HepG2 (cell line): ENCODE data around the gene ARPC1A. TPM values are rescaled to one million over a fixed set of nuclear protein-coding genes. Genes with fewer than 3 reads are reported as not detected.
A peak's percentile ranks its signal among the peaks of the same experiment; 100 is the strongest.

ENCODE experiments used
- ATF6 ChIP-seq: sonication (generic); formaldehyde crosslinking; conservative IDR thresholded peaks from 2 replicates; pipeline ENCODE4 v1.4.0; 2020; ENCODE audit warnings: missing genetic modification reagents
- BRD4 ChIP-seq: sonication (generic); formaldehyde crosslinking; IDR thresholded peaks from 2 replicates; pipeline ENCODE4 v1.4.0; 2020; ENCODE audit warnings: missing genetic modification reagents
- CAMTA2 ChIP-seq: sonication (generic); formaldehyde crosslinking; IDR thresholded peaks from 2 replicates; pipeline ENCODE4 v1.4.0; 2020; ENCODE audit warnings: mild to moderate bottlenecking, missing genetic modification reagents, borderline replicate concordance
- CREB1 ChIP-seq, 2 experiments: fragments of 450-650 bp in 1 of 2; IDR thresholded peaks; 2 replicates each; pipeline ENCODE4 v1.6.1; 2016 to 2017; ENCODE audit warnings: control low read depth in 1 of 2, mild to moderate bottlenecking in 1 of 2, missing compliant biosample characterization in 1 of 2, missing genetic modification characterization in 1 of 2
- EZH2 ChIP-seq: conservative IDR thresholded peaks from 2 replicates; pipeline ENCODE4 v1.6.1; 2012; ENCODE audit warnings: mild to moderate bottlenecking, low read depth, low read length, moderate library complexity
- FOXP1 ChIP-seq, 2 experiments: fragments of 450-650 bp in 1 of 2; IDR thresholded peaks; 2 replicates each; pipeline ENCODE4 v1.6.1; 2017 to 2018; ENCODE audit warnings: antibody characterized with exemption in 1 of 2
- GLMP ChIP-seq: sonication (generic); formaldehyde crosslinking; IDR thresholded peaks from 2 replicates; pipeline ENCODE4 v1.9.0; 2021; ENCODE audit warnings: missing genetic modification reagents, mild to moderate bottlenecking, borderline replicate concordance
- HIC2 ChIP-seq: sonication (generic); formaldehyde crosslinking; IDR thresholded peaks from 2 replicates; pipeline ENCODE4 v1.9.0; 2022; ENCODE audit warnings: low read depth, missing genetic modification reagents
- HOXD1 ChIP-seq: sonication (generic); formaldehyde crosslinking; IDR thresholded peaks from 2 replicates; pipeline ENCODE4 v1.5.0; 2020; ENCODE audit warnings: missing genetic modification reagents
- NFKB2 ChIP-seq: sonication (generic); formaldehyde crosslinking; IDR thresholded peaks from 2 replicates; pipeline ENCODE4 v1.4.0; 2020; ENCODE audit warnings: missing genetic modification reagents, borderline replicate concordance
- PTBP1 ChIP-seq: fragments of 200-400 bp; formaldehyde crosslinking; IDR thresholded peaks from 2 replicates; pipeline ENCODE4 v1.6.1; 2018; ENCODE audit warnings: low read length, low read depth; ENCODE audit not compliant: poor library complexity, severe bottlenecking
- SIX4 ChIP-seq: sonication (generic); formaldehyde crosslinking; IDR thresholded peaks from 2 replicates; pipeline ENCODE4 v1.4.0; 2020; ENCODE audit warnings: missing genetic modification reagents
- SMC3 ChIP-seq: IDR thresholded peaks from 2 replicates; pipeline ENCODE4 v1.6.1; 2011; ENCODE audit warnings: low read length, improper control_type of control experiment
- SMYD3 ChIP-seq: sonication (generic); formaldehyde crosslinking; IDR thresholded peaks from 2 replicates; pipeline ENCODE4 v1.8.1; 2023; ENCODE audit warnings: mild to moderate bottlenecking, missing genetic modification reagents
- SYNCRIP ChIP-seq: fragments of 200-400 bp; formaldehyde crosslinking; IDR thresholded peaks from 2 replicates; pipeline ENCODE4 v1.6.1; 2018; ENCODE audit warnings: mild to moderate bottlenecking, low read depth, low read length; ENCODE audit not compliant: insufficient read depth
- TAF15 ChIP-seq: fragments of 200-400 bp; formaldehyde crosslinking; IDR thresholded peaks from one replicate; pipeline ENCODE4 v1.6.1; 2018; ENCODE audit warnings: mild to moderate bottlenecking, low read depth, low read length; ENCODE audit not compliant: poor library complexity, severe bottlenecking
- ZEB1 ChIP-seq: IDR thresholded peaks from 2 replicates; pipeline ENCODE4 v1.6.1; 2012; ENCODE audit warnings: mild to moderate bottlenecking, low read depth, inconsistent platforms; ENCODE audit not compliant: insufficient replicate concordance
- ZMAT3 ChIP-seq: sonication (generic); formaldehyde crosslinking; conservative IDR thresholded peaks from 2 replicates; pipeline ENCODE4 v1.7.0; 2021; ENCODE audit warnings: missing genetic modification reagents
- ZNF10 ChIP-seq: sonication (generic); formaldehyde crosslinking; IDR thresholded peaks from 2 replicates; pipeline ENCODE4 v1.4.0; 2020; ENCODE audit warnings: mild to moderate bottlenecking, low read depth, missing genetic modification reagents, borderline replicate concordance
- ZNF331 ChIP-seq: sonication (generic); formaldehyde crosslinking; IDR thresholded peaks from 2 replicates; pipeline ENCODE4 v1.4.0; 2020; ENCODE audit warnings: missing genetic modification reagents
- ZNF362 ChIP-seq: sonication (generic); formaldehyde crosslinking; IDR thresholded peaks from 2 replicates; pipeline ENCODE4 v1.4.0; 2020; ENCODE audit warnings: missing genetic modification reagents, mild to moderate bottlenecking, borderline replicate concordance
- ZNF558 ChIP-seq: sonication (generic); formaldehyde crosslinking; IDR thresholded peaks from 2 replicates; pipeline ENCODE4 v1.9.0; 2022; ENCODE audit warnings: mild to moderate bottlenecking, missing genetic modification reagents, borderline replicate concordance
- ZNF577 ChIP-seq: sonication (generic); formaldehyde crosslinking; IDR thresholded peaks from 2 replicates; pipeline ENCODE4 v1.4.0; 2020; ENCODE audit warnings: mild to moderate bottlenecking, low read depth, missing genetic modification reagents, borderline replicate concordance
- ZNF761 ChIP-seq: sonication (generic); formaldehyde crosslinking; conservative IDR thresholded peaks from 2 replicates; pipeline ENCODE4 v1.4.0; 2020; ENCODE audit warnings: mild to moderate bottlenecking, missing genetic modification reagents
- polyA plus RNA-seq, 8 experiments: library from polyadenylated mRNA; depleted of rRNA in 3 of 8; stranded (reverse) in 7 of 8; unstranded in 1 of 8; fragments of >200 nt; fragmentation: Illumina TruSeq in 4 of 8; extraction: Trizol in 4 of 8; gene quantifications; 2 replicates each; pipeline versions ENCODE4 v1.2.1 to v1.2.3, GENCODE V29; 2011 to 2016; ENCODE audit warnings: low read depth in 4 of 8, missing spikeins in 1 of 8, mixed read lengths in 1 of 8; ENCODE audit not compliant: insufficient read depth in 1 of 8
- total RNA-seq, 5 experiments: library from RNA; depleted of rRNA; stranded (reverse); fragments of >200 nt; fragmentation: Illumina TruSeq; extraction: Trizol; gene quantifications; 2 replicates each; pipeline ENCODE4 v1.2.3, GENCODE V29; 2016; ENCODE audit warnings: low read depth in 1 of 5

ARPC1A gene
- total and polyA plus RNA-seq, 2 of the 13 experiments (the other 11 are each of a cell fraction or from before 2014, with no cell fraction given), result 44.3 to 88.5 TPM

GRCh38 chr7:99380823-99381663 is 55.3 kb downstream of the ARPC1A start (continued):
- TF ChIP-seq FOXP1 (IDR thresholded peaks at IDR 0.05) (no peak), FOXP1 (CRISPR knock-in tag; IDR thresholded peaks at IDR 0.05) (no peak), ZNF761 (CRISPR knock-in tag) (no peak), CAMTA2 (CRISPR knock-in tag) (no peak), BRD4 (no peak), ZNF577 (CRISPR knock-in tag) (no peak), NFKB2 (CRISPR knock-in tag) (no peak), HOXD1 (CRISPR knock-in tag) (no peak), GLMP (no peak), CREB1 (IDR thresholded peaks at IDR 0.05) (no peak), CREB1 (CRISPR knock-in tag; IDR thresholded peaks at IDR 0.05) (no peak), PTBP1 (no peak), SMYD3 (CRISPR knock-in tag) (no peak), SMC3 (no peak), ZMAT3 (CRISPR knock-in tag) (no peak), ATF6 (CRISPR knock-in tag) (no peak), HIC2 (CRISPR knock-in tag) (peak; percentile 55; the same call in 1 of the 2 replicates), ZNF558 (CRISPR knock-in tag) (no peak), SYNCRIP (no peak), ZNF362 (CRISPR knock-in tag) (no peak), TAF15 (no peak), ZEB1 (no peak), ZNF331 (no peak), ZNF10 (no peak), SIX4 (no peak), EZH2 (no peak)
